Measurements from ENCODE around the gene CRISPLD2. TPM values are rescaled to one million over a fixed set of nuclear protein-coding genes. Genes with fewer than 3 reads are reported as not detected.

The CRISPLD2 gene
- total and polyA plus RNA-seq, 9 of the 15 experiments (the other 6 are each of a cell fraction or from before 2014, with no cell fraction given): 0.03 to 0.24 (median 0.04) TPM; not detected in 4

- H3K4me1 ChIP-seq (replicated peaks in 1 of 2; ENCODE audit: control insufficient read depth in 2 of 2, insufficient read depth in 2 of 2, low read length in 2 of 2): peaks cover 0 to 9% of the 10 kb centered on the region in 2 experiments; a peak in 1 of 5 replicates
- POLR2A ChIA-PET: interaction anchor here (1.2 kb wide), 1 partner anchor 88 kb away, joined by 3 read pairs; no protein-coding TSS in a partner anchor
- 2% methylated on average over 22 of the region's 22 CpGs for WGBS (ENCODE audit: insufficient coverage, low coverage, missing lambda C conversion rate)
- no TSS peak for BruUV-seq (replicated peaks)
- CTCF ChIA-PET (ENCODE audit: low intra/inter-chr PET ratio): no interaction called here
- H3K9ac ChIP-seq (ENCODE audit: insufficient read depth in 1 of 2, low read depth in 2 of 2, low read length in 2 of 2): no peak overlapping the region; a peak in 1 of 4 replicates
- ATAC-seq: no peak
- DNase-seq (ENCODE audit: extremely low read depth in 1 of 4, low spot score in 3 of 4): no peak
- TF ChIP-seq ARHGAP35 (IDR thresholded peaks at IDR 0.05; ENCODE audit: partially characterized antibody): no peak
- peak; percentile 73 for TF ChIP-seq CBX2 (IDR thresholded peaks at IDR 0.05; ENCODE audit: insufficient read depth, low read length, poor library complexity, severe bottlenecking)
- peaks cover 37% of the 10 kb centered on the region for H4K20me1 ChIP-seq (replicated peaks; ENCODE audit: control insufficient read depth, insufficient read depth, low read length)
- no peak overlapping the region for H3K4me2 ChIP-seq (ENCODE audit: insufficient read depth, low read length)
- no peak overlapping the region for H3K4me3 ChIP-seq
- H3K9me1 ChIP-seq (ENCODE audit: control insufficient read depth, insufficient read depth, low read length): no peaks in the 10 kb centered on the region
- no peaks in the 10 kb centered on the region for H3K36me3 ChIP-seq (ENCODE audit: control insufficient read depth, insufficient read depth, low read length)
- no peaks in the 10 kb centered on the region for H3K9me3 ChIP-seq (replicated peaks; ENCODE audit: control insufficient read depth, insufficient read depth, low read depth, low read length)
- intact Hi-C loops (cut with micrococcal nuclease) (no loop called here), in situ Hi-C loops (cut with MboI) (no loop called here)
- FAIRE-seq: peak; percentile 57
- no peak overlapping the region for H2AFZ ChIP-seq (ENCODE audit: low read depth, low read length)
- peaks cover 86 to 97% of the 10 kb centered on the region in 2 experiments for H3K27me3 ChIP-seq (ENCODE audit: control insufficient read depth in 2 of 2, insufficient read depth in 2 of 2, low read length in 2 of 2)
- no peaks in the 10 kb centered on the region for H3K79me2 ChIP-seq (ENCODE audit: control insufficient read depth, insufficient read depth, low read length)
- H3K27ac ChIP-seq (ENCODE audit: extremely low read depth, low read depth, low read length): no peak overlapping the region
These were observed 21.2 kb downstream of the CRISPLD2 start for GRCh38 chr16:84840687-84841627.

- H3K4me1 ChIP-seq (replicated peaks in 1 of 2; ENCODE audit: control insufficient read depth in 2 of 2, insufficient read depth in 2 of 2, low read length in 2 of 2): peaks cover 0 to 9% of the 10 kb centered on the region in 2 experiments; a peak in 1 of 5 replicates
- no peak for FAIRE-seq
- TF ChIP-seq TCF3 (CRISPR knock-in tag; IDR thresholded peaks at IDR 0.05): no peak
- no peak overlapping the region for H3K4me2 ChIP-seq (ENCODE audit: insufficient read depth, low read length)
- H3K9me1 ChIP-seq (ENCODE audit: control insufficient read depth, insufficient read depth, low read length): no peaks in the 10 kb centered on the region
- H4K20me1 ChIP-seq (replicated peaks; ENCODE audit: control insufficient read depth, insufficient read depth, low read length): peaks cover 41% of the 10 kb centered on the region
- H3K27ac ChIP-seq (ENCODE audit: extremely low read depth, low read depth, low read length): no peak overlapping the region
- no peak for ATAC-seq
- CTCF ChIA-PET (ENCODE audit: low intra/inter-chr PET ratio): no interaction called here
- intact Hi-C loops (cut with micrococcal nuclease) (no loop called here), in situ Hi-C loops (cut with MboI) (no loop called here)
- H3K9ac ChIP-seq (ENCODE audit: insufficient read depth in 1 of 2, low read depth in 2 of 2, low read length in 2 of 2): no peak overlapping the region
- no TSS peak for BruUV-seq (replicated peaks)
- H3K4me3 ChIP-seq: no peak overlapping the region
- no peaks in the 10 kb centered on the region for H3K79me2 ChIP-seq (ENCODE audit: control insufficient read depth, insufficient read depth, low read length)
- peaks cover 83 to 96% of the 10 kb centered on the region in 2 experiments for H3K27me3 ChIP-seq (ENCODE audit: control insufficient read depth in 2 of 2, insufficient read depth in 2 of 2, low read length in 2 of 2)
- no peaks in the 10 kb centered on the region for H3K36me3 ChIP-seq (ENCODE audit: control insufficient read depth, insufficient read depth, low read length)
- POLR2A ChIA-PET: no interaction called here
- 3% methylated on average over 14 of the region's 18 CpGs for WGBS (ENCODE audit: insufficient coverage, low coverage, missing lambda C conversion rate)
- no peak overlapping the region for H2AFZ ChIP-seq (ENCODE audit: low read depth, low read length)
- no peak for DNase-seq (ENCODE audit: extremely low read depth in 1 of 4, low spot score in 3 of 4)
- H3K9me3 ChIP-seq (replicated peaks; ENCODE audit: control insufficient read depth, insufficient read depth, low read depth, low read length): no peaks in the 10 kb centered on the region
These were observed 22.1 kb downstream of the CRISPLD2 start for GRCh38 chr16:84841787-84842300.
